Astrocyte of the hippocampus (primary cell): Measurements from ENCODE around the gene MLLT10.
"Not testable (repeated sequence)": the region's sequence is repeated elsewhere in the genome, so short reads cannot be mapped to it uniquely, and the experiment has no call there.

Experiments
- DNase-seq: peaks from one replicate; pipeline ENCODE4 v3.0.0; 2011; ENCODE audit warnings: low read depth, low spot score

The MLLT10 gene

GRCh38 chr10:21694631-21695030, 160.6 kb downstream of the MLLT10 start:
- peak; percentile 52 for DNase-seq

DNA sequence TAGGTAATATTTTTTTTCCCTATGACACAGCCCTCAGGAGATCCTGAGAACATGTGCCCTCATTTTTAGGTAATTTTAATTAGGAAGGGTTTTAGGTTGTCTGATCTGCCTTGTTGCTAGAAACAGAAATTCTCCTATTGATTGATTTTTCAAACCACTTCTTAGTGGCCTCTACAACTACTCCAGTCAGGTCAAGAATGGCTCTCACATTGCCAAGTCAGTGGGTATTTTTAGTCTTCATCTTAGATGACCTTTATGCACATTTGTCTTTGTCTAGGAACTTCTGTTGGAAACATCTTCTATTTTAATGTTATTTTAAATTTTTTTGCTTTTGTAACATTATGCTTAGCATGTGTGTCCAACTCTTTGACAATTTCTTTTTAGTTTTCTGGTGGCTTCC, 162.3 kb downstream of the MLLT10 start:
- no peak for DNase-seq

DNA sequence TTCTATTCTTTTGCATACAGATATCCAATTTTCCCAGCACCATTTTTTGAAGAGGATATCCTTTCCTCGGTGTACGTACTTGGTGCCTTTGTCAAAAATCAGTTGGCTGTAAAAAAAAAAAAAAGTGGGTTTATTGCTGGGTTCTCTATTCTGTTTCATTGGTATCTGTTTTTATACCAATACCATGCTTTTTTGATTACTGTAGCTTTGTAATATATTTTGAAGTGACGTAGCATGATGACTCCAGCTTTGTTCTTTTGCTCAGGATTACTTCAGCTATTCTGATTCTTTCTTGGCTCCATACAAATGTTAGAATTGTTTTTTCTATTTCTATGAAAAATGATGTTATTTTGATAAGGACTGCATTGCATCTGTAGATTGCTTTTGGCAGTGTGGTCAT, 165.5 kb downstream of the MLLT10 start:
- DNase-seq = no peak

DNA sequence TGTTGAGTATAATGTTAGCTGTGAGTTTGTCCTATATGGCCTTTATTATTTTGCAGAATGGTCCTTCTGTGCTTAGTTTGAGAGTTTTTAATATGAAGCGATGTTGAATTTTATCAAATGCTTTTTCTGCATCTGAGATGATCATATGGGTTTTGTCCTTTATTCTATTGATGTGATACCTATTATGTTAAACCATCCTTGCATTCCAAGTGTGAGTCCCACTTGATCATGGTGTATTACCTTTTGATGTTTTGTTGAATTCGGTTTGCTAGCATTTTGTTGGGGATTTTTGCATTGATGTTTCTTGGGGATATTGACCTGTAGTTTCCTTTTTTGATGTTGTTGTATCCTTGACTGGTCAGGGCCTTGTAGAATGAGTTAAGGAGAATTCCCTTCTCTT, 166.4 kb downstream of the MLLT10 start:
- no peak for DNase-seq

- no peak for DNase-seq
Observed at GRCh38 chr10:21702633-21703111, 168.6 kb downstream of the MLLT10 start.

- no peak for DNase-seq
Observed at GRCh38 chr10:21705142-21705827, 171.3 kb downstream of the MLLT10 start.

GRCh38 chr10:21705828-21706176, 171.8 kb downstream of the MLLT10 start:
- DNase-seq = no peak

GRCh38 chr10:21707498-21707897, 173.5 kb downstream of the MLLT10 start:
- no peak for DNase-seq

DNA sequence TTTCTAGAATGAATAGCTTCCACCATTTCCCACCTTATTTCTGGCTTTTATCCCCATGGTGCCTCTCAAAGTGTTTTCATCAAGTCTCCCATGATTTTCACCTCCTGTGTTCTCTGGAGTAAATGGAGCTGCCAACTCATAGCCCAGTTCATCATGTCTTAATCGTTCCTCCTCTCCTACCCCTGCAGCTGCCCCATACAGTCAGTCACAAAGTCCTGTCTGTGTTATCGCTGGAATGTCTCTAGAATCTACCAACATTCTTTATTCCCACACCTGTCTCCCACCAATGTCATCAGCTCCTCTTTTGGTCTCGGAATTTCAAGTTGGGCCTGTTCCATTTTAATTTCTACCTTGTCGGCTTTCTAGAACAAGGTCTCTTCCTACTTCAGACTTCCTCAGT, 178.9 kb downstream of the MLLT10 start:
- DNase-seq = no peak

- DNase-seq = peak; percentile 64
Observed at GRCh38 chr10:21715531-21716195, 181.6 kb downstream of the MLLT10 start.

- DNase-seq = not testable (repeated sequence)
Observed at GRCh38 chr10:21717437-21718054, 183.5 kb downstream of the MLLT10 start.

GRCh38 chr10:21719502-21719901, 185.5 kb downstream of the MLLT10 start:
- no peak for DNase-seq

DNA sequence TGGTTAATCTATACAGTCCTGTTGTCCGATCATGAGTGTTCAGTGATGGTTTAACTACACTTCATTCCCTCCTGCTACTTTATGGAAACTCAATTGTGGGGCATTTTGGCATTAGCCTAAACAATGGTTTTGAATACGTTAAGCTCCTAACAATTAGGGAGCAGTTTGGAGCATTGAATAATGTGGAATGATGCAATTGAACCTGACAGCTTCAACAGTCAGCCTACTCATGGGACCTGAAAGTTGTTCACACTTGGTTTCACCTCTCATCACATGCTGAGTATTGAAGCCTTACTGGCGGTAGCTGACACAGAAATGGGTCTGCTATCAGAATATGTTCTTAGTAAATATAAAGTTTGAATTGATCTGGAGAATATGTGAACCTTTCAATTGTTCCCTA, 186.1 kb downstream of the MLLT10 start:
- peak; percentile 36 for DNase-seq

DNA sequence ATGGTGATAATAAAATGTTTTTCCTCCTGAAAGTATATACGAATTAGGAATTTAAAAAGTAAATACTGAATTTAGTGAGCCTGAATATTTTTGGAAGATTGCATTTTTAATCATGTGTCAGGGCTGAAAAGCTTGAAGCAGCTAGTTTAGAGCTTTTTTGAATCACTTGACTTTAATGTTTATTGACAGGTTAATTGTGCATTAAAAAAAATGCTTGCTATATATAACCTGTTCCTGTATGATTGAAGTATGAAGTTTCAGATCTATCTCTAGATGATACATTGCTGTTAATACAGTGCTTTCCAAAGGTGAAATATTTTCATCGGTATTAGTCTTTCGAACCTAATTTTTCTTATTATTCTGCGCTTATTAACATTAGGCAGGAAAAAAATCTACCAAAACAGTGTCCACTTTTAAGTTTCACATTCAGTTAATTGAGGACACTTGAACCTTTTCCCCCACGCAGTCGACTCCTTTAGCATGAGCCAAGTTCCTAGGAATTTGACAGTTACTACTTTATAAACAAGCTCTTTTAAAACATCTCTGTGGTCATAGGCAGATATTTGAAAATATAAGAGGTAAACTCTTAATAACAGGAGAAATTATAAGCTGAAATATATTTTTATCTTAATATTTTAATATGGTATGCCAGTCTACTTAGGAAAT, 187.1 kb downstream of the MLLT10 start:
- DNase-seq = no peak

GRCh38 chr10:21722209-21722608, 188.2 kb downstream of the MLLT10 start:
- DNase-seq = no peak

GRCh38 chr10:21724020-21724589, 190.1 kb downstream of the MLLT10 start:
- DNase-seq = no peak

DNA sequence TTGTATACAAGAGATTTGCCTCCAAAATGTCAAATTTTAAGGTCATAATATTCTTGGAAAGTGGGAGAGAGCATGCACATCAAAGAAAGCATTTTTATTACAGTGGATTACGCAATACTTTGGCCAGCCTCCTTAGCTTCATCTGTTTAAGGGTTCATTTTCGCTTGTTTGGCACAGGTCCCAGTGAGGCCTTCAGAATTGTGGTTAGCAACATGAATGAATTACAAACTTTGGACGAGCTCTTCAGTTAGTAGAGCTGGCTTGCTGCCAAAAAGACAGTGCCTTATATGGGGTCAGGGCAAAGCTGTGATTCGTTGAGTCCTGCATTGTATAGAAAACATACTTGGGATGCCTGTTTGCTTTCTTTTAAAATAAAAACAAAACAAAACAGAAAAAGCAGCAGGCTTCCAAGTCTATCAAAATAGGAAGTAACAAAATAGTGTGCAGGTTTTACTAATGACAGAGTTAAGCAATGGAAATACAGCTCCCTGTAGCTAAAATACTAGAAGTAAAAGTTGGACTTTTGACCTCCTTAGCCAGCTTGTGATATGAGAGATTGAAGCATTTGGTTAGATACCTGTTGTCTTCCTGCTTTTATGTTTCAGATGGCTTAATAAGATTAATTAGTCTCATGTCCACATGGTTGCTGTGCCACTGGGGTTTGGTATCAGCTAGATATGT, 190.8 kb downstream of the MLLT10 start:
- DNase-seq = peak; percentile 99

GRCh38 chr10:21726601-21727225, 192.7 kb downstream of the MLLT10 start:
- no peak for DNase-seq

DNA sequence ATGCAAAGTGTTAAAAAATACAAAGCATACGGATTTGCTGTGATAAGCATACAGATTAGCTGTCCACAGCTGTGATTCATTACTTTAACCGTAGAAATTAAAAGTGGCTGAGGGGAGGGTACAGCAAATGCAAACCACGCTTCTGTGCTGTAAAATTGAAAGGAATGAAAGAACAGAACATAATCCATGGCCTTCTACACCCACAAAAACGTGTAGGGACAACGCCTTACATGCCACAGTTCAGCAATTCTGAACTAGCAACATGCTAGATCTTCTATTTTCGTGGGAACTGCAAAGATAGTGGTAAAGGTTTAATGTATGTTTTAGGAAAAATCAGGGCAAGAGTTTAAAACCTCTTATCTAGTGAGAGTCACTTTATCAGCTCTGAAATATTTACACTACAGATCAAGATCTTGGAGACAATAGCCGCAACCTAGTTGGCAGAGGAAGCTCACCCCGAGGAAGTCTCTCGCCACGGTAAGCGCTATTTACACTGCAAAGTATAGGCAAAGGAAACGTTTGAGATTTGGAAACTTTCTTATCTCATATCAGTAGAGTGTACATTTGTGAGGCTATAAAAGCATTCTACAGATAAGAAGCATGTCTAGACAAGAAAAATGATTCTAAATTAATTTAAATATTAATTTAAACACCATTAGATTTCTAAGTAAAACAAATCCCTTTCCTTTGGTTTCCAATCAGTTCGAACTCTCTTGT, 193.6 kb downstream of the MLLT10 start:
- DNase-seq = peak; percentile 55

GRCh38 chr10:21728618-21729017, 194.6 kb downstream of the MLLT10 start:
- DNase-seq = no peak
